ENCODE data around the gene SF3A1. TPM values are rescaled to one million over a fixed set of nuclear protein-coding genes. Genes with fewer than 3 reads are reported as not detected.
"Not testable (repeated sequence)": the region's sequence is repeated elsewhere in the genome, so short reads cannot be mapped to it uniquely, and the experiment has no call there.

SF3A1 gene
- total and polyA plus RNA-seq, 9 of the 15 experiments (the other 6 are each of a cell fraction or from before 2014, with no cell fraction given), result 6.7 to 228 (median 13.0) TPM

GRCh38 chr22:30338802-30339201 lies 17.9 kb downstream of the SF3A1 start (continued):
- TF ChIP-seq GTF2A2 (tag; IDR thresholded peaks at IDR 0.05) (no peak), NCOA4 (IDR thresholded peaks at IDR 0.05; ENCODE audit: partially characterized antibody) (no peak), ZBTB8A (IDR thresholded peaks at IDR 0.05; ENCODE audit: partially characterized antibody) (no peak)

- H3K9me1 ChIP-seq (ENCODE audit: control insufficient read depth, insufficient read depth, low read length); DNase-seq (ENCODE audit: extremely low read depth in 1 of 4, low spot score in 3 of 4); H3K79me2 ChIP-seq (ENCODE audit: control insufficient read depth, insufficient read depth, low read length); H3K4me1 ChIP-seq (replicated peaks in 1 of 2; ENCODE audit: control insufficient read depth in 2 of 2, insufficient read depth in 2 of 2, low read length in 2 of 2); H3K4me3 ChIP-seq; H3K4me2 ChIP-seq (ENCODE audit: insufficient read depth, low read length); H3K27me3 ChIP-seq (ENCODE audit: control insufficient read depth in 2 of 2, insufficient read depth in 2 of 2, low read length in 2 of 2); ATAC-seq; in situ Hi-C loops (cut with MboI); H4K20me1 ChIP-seq (replicated peaks; ENCODE audit: control insufficient read depth, insufficient read depth, low read length); H2AFZ ChIP-seq (ENCODE audit: low read depth, low read length); BruUV-seq (replicated peaks); H3K9me3 ChIP-seq (replicated peaks; ENCODE audit: control insufficient read depth, insufficient read depth, low read depth, low read length); H3K9ac ChIP-seq (ENCODE audit: insufficient read depth in 1 of 2, low read depth in 2 of 2, low read length in 2 of 2); FAIRE-seq; CTCF ChIA-PET (ENCODE audit: low intra/inter-chr PET ratio); intact Hi-C loops (cut with micrococcal nuclease); H3K27ac ChIP-seq (ENCODE audit: extremely low read depth, low read depth, low read length): not testable (repeated sequence)
- WGBS (ENCODE audit: insufficient coverage, low coverage, missing lambda C conversion rate), result 100% methylated on average over 4 of the region's 9 CpGs
- POLR2A ChIA-PET, result interaction anchor here (0.7 to 2.2 kb wide), 3 partner anchors 11 to 51 kb away, joined by 3 to 8 read pairs (median 3); partner anchors contain the start of genes CCDC157, SF3A1 and TBC1D10A
- peaks cover 98% of the 10 kb centered on the region for H3K36me3 ChIP-seq (ENCODE audit: control insufficient read depth, insufficient read depth, low read length)
Measured at GRCh38 chr22:30338341-30338740, 18.4 kb downstream of the SF3A1 start.

- H3K27ac ChIP-seq (ENCODE audit: extremely low read depth, low read depth, low read length), result no peak overlapping the region
- no peaks in the 10 kb centered on the region for H3K9me3 ChIP-seq (replicated peaks; ENCODE audit: control insufficient read depth, insufficient read depth, low read depth, low read length)
- intact Hi-C loops (cut with micrococcal nuclease), result no loop called here
- 100% methylated on average over 3 of the region's 8 CpGs for WGBS (ENCODE audit: insufficient coverage, low coverage, missing lambda C conversion rate)
- H3K9ac ChIP-seq (ENCODE audit: insufficient read depth in 1 of 2, low read depth in 2 of 2, low read length in 2 of 2), result no peak overlapping the region
- H3K9me1 ChIP-seq (ENCODE audit: control insufficient read depth, insufficient read depth, low read length), result no peaks in the 10 kb centered on the region
- H3K4me3 ChIP-seq, result no peak overlapping the region
- CTCF ChIA-PET (ENCODE audit: low intra/inter-chr PET ratio), result no interaction called here
- H3K27me3 ChIP-seq (ENCODE audit: control insufficient read depth in 2 of 2, insufficient read depth in 2 of 2, low read length in 2 of 2), result no peaks in the 10 kb centered on the region
- no peaks in the 10 kb centered on the region for H4K20me1 ChIP-seq (replicated peaks; ENCODE audit: control insufficient read depth, insufficient read depth, low read length)
- H3K4me1 ChIP-seq (replicated peaks in 1 of 2; ENCODE audit: control insufficient read depth in 2 of 2, insufficient read depth in 2 of 2, low read length in 2 of 2), result peaks cover 0 to 5% of the 10 kb centered on the region in 2 experiments; a peak in 2 of 5 replicates
- FAIRE-seq (no peak), ATAC-seq (no peak), DNase-seq (ENCODE audit: extremely low read depth in 1 of 4, low spot score in 3 of 4) (no peak)
- no peak overlapping the region for H2AFZ ChIP-seq (ENCODE audit: low read depth, low read length)
- H3K79me2 ChIP-seq (ENCODE audit: control insufficient read depth, insufficient read depth, low read length), result no peaks in the 10 kb centered on the region
- peaks cover 98% of the 10 kb centered on the region for H3K36me3 ChIP-seq (ENCODE audit: control insufficient read depth, insufficient read depth, low read length)
- in situ Hi-C loops (cut with MboI), result no loop called here
- POLR2A ChIA-PET, result interaction anchor here (0.6 to 2.2 kb wide), 2 partner anchors 10 to 125 kb away, joined by 3 to 8 read pairs; partner anchors contain the start of gene TBC1D10A
- H3K4me2 ChIP-seq (ENCODE audit: insufficient read depth, low read length), result no peak overlapping the region
- BruUV-seq (replicated peaks), result no TSS peak
- TF ChIP-seq DACH1 (IDR thresholded peaks at IDR 0.05; ENCODE audit: partially characterized antibody) (no peak), TCF15 (CRISPR knock-in tag; IDR thresholded peaks at IDR 0.05) (no peak), PTBP1 (IDR thresholded peaks at IDR 0.05; ENCODE audit: low read depth, low read length) (no peak), LEF1 (IDR thresholded peaks at IDR 0.05) (no peak), PKNOX1 (IDR thresholded peaks at IDR 0.05) (no peak)
Measured at GRCh38 chr22:30337461-30337778, 19.3 kb downstream of the SF3A1 start.

All from K562 (cell line).